Thymus (tissue), 11 donors: ENCODE results near the gene CDC42EP4. TPM values are rescaled to one million over a fixed set of nuclear protein-coding genes. Genes with fewer than 3 reads are reported as not detected.
A peak's percentile ranks its signal among the peaks of the same experiment; 100 is the strongest.

Experiments
- DNase-seq, 9 donors: peaks; one replicate each; pipeline ENCODE4 v3.0.0-alpha.2; 2013; ENCODE audit warnings: low spot score in 9 of 9, low read depth in 6 of 9, missing footprints in 1 of 9
- H3K27ac ChIP-seq, 2 donors: one replicate each; pipeline ENCODE4 v1.5.1; 2013; ENCODE audit warnings: control low read depth in 1 of 2, low read depth in 1 of 2, low read length in 1 of 2, mild to moderate bottlenecking in 1 of 2, moderate library complexity in 1 of 2
- H3K27me3 ChIP-seq, 2 donors: one replicate each; pipeline ENCODE4 v1.5.1; 2013; ENCODE audit warnings: low read length in 1 of 2; ENCODE audit not compliant: control insufficient read depth in 2 of 2, insufficient read depth in 1 of 2
- H3K36me3 ChIP-seq, 2 donors: one replicate each; pipeline ENCODE4 v1.5.1; 2013; ENCODE audit warnings: low read length in 1 of 2, mild to moderate bottlenecking in 1 of 2, moderate library complexity in 1 of 2; ENCODE audit not compliant: control insufficient read depth in 2 of 2, insufficient read depth in 2 of 2
- H3K4me1 ChIP-seq, 2 donors: one replicate each; pipeline ENCODE4 v1.5.1; 2013; ENCODE audit warnings: low read length in 2 of 2; ENCODE audit not compliant: control insufficient read depth in 2 of 2, insufficient read depth in 2 of 2
- H3K4me3 ChIP-seq, 2 donors: one replicate each; pipeline ENCODE4 v1.5.1; 2013; ENCODE audit warnings: low read length in 2 of 2, control low read depth in 1 of 2, mild to moderate bottlenecking in 1 of 2
- H3K9me3 ChIP-seq, 2 donors: one replicate each; pipeline ENCODE4 v1.5.1; 2013; ENCODE audit warnings: low read length in 1 of 2, mild to moderate bottlenecking in 1 of 2; ENCODE audit not compliant: control insufficient read depth in 2 of 2, insufficient read depth in 1 of 2
- WGBS: extraction: QIAGEN DNeasy Blood & Tissue Kit; methylation state at CpG from one replicate; pipeline ENCODE4 v1.1.7; 2013; 5-methylcytosine and 5-hydroxymethylcytosine counted together
- polyA plus RNA-seq: library from polyadenylated mRNA; stranded (reverse); fragments of 200-250 nt; gene quantifications from one replicate; pipeline ENCODE4 v1.2.3, GENCODE V29; 2013
- total RNA-seq: library from RNA; stranded (reverse); fragments of 120-200 nt; gene quantifications from one replicate; pipeline ENCODE4 v1.2.4, GENCODE V29; 2013
- donor health status: healthy.

CDC42EP4 gene
- total and polyA plus RNA-seq, 2 donors, result 20.8 to 30.9 TPM

DNA sequence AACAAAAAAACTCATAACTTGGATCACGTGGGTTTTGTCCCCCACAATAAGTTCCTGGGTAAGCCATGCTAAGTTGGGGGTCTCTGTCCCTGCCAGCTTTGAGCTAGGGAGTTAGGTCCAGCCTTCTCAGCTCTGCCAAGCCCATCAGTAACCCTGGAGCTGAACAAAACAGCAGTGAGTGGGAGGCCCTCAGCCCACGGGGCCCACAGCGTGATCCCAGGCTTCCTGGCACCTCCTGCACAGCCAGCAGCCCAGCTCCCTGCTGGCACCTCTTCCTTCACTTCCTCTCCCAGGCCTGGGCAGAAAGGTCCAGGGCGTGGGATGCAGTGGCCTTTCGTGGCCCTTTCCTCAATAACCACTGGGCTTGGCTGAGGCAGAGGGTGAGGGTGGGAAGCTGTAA is 35.5 kb upstream of the CDC42EP4 start:
- no peak for DNase-seq
- Histone ChIP-seq H3K4me1 (peaks cover 0 to 21% of the 10 kb centered on the region in 2 donors), H3K9me3 (no peaks in the 10 kb centered on the region), H3K4me3 (no peak overlapping the region), H3K36me3 (no peaks in the 10 kb centered on the region), H3K27ac (no peak overlapping the region), H3K27me3 (peaks cover 0 to 10% of the 10 kb centered on the region in 2 donors)
- whole genome bisulfite sequencing, result 84% methylated on average over 5 of the region's 5 CpGs

DNA sequence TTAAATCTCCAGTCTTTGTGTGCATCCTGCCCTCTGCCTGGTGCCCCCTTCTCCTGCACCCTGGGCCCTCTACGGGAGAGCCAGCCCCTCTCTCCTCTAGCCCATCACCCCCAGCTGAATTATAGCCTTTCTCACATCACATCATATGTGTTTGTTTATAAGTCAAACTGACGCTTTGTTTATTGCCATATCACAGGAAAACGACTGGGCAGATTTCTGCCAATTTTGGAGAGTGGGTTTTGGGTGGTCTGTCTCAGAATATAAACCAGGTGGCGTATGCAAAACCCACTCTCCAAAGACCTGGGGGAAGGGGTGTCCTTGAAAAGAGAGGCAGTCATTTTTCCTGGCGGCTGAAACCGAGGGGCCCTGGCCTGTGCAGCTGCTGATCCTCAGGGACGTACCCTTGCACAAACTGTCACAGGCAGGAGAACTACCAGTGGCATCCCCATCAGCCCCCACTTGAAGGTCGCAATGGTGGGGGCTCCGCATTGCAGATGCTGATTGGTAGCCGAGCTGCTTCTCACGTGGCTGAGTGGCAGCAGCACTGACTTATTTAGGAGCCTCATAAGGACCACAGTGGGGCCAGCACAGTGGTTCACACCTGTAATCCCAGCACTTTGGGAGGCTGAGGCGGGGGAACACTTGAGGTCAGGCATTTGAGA is 34.8 kb upstream of the CDC42EP4 start:
- 92% methylated on average over 12 of the region's 12 CpGs for WGBS
- Histone ChIP-seq H3K9me3 (no peaks in the 10 kb centered on the region), H3K27ac (no peak overlapping the region), H3K4me1 (peaks cover 0 to 23% of the 10 kb centered on the region in 2 donors), H3K36me3 (no peaks in the 10 kb centered on the region), H3K4me3 (no peak overlapping the region), H3K27me3 (peaks cover 0 to 16% of the 10 kb centered on the region in 2 donors)
- DNase-seq, result no peak

DNA sequence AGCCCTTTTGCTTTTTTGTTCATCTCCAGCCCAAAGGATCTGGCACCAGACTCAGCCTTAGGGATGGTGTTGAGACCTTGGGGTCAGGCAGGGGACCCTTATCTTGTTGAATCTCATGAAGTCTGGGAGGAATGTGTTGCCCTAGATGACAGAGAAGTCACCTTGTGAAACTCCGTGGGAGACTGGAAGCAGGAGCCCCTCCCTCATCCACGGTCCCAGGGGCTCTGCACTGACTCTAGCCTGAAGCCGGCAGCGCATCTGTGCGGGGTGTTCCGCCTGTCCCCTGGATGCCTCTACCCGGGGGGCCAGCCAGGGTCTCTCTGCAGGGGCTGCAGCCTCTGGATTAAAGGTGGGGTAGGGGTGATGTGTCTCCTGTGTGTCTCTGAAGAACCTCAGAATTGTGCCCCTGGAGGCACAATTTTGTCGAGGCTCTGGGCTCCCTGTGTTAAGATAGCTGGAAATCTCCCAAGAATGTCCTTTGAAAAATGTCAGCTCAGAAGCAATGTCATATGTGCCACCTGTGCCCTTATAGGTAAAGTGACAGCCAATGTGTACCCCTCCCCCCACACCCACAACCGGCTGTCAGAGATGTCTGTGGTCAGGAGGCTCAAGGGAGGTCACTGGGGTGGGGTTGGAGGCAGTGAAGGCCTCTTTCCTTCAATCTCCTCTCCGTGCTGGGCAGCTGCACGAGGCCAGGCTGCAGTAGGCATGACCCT is 32.1 kb upstream of the CDC42EP4 start:
- WGBS, result 88% methylated on average over 11 of the region's 11 CpGs
- peaks cover 0 to 19% of the 10 kb centered on the region in 2 donors for H3K4me1 ChIP-seq
- peaks cover 0 to 16% of the 10 kb centered on the region in 2 donors for H3K27me3 ChIP-seq
- H3K27ac ChIP-seq, result peak overlapping the region; percentile 25 to 32
- no peaks in the 10 kb centered on the region for H3K36me3 ChIP-seq
- H3K9me3 ChIP-seq, result no peaks in the 10 kb centered on the region
- no peak for DNase-seq
- H3K4me3 ChIP-seq, result no peak overlapping the region

DNA sequence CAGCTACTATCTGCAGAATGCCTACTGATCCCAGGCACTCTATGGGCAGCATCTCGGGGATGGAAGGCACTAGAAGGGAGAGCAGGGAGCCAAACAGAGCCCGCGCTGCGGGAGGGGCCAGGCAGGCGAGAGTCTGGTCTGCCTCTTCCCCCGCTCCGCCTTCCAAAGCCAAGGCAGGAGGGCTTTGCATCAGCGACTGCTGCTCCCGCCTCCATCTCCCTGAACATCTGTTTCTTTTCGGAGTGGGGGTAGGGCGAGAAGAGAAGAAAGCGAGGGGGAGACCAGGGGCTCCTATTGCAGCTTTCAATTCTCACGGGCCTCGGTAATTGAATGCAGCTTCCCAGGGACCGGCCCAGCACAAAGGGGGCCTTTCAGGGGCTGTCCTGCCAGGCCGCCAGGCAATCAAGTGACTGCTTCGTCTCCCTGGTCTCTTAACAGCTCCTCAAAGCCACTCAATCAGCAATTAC is 31.4 kb upstream of the CDC42EP4 start:
- Histone ChIP-seq H3K27me3 (peaks cover 0 to 16% of the 10 kb centered on the region in 2 donors), H3K27ac (peak overlapping the region; percentile 25 to 69), H3K4me1 (peaks cover 0 to 19% of the 10 kb centered on the region in 2 donors), H3K9me3 (no peaks in the 10 kb centered on the region), H3K36me3 (no peaks in the 10 kb centered on the region), H3K4me3 (no peak overlapping the region)
- WGBS, result 90% methylated on average over 17 of the region's 17 CpGs
- peak in 1 of 9 donors; percentile 33 for DNase-seq

DNA sequence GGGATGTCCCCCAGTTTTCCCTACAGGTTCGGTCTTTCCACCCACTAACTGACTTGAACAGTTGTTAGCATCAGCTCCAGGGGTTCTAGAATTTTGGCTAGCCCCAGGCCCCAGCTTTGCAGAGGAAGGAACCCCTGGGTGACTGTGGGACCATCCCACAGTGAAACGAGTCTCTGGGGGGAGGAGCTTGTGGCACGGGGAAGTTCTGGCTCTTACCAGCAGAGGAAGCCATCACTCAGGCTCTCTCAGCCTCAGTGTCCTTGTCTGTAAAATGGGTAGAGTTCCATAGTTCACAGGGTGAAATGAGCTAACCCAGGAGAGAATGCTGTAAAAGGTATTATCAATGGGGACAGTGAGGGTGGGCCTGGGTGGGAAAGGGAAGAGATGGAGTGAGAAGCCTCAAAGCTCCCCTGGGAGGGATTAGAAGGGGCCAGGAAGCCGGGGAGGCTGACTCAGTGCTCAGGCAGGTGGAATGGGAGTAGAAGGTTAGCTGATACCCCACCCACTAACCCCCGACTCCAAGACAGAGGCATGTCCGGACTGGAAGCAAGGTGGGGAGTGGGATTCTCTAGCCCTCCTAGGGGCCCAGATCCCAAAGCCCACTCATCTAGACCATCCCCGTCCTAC is 30.9 kb upstream of the CDC42EP4 start:
- 85% methylated on average over 7 of the region's 7 CpGs for WGBS
- Histone ChIP-seq H3K36me3 (no peaks in the 10 kb centered on the region), H3K27ac (peak overlapping the region; percentile 10 to 80), H3K9me3 (no peaks in the 10 kb centered on the region), H3K4me1 (peaks cover 0 to 19% of the 10 kb centered on the region in 2 donors), H3K27me3 (peaks cover 0 to 16% of the 10 kb centered on the region in 2 donors), H3K4me3 (no peak overlapping the region)
- no peak for DNase-seq

DNA sequence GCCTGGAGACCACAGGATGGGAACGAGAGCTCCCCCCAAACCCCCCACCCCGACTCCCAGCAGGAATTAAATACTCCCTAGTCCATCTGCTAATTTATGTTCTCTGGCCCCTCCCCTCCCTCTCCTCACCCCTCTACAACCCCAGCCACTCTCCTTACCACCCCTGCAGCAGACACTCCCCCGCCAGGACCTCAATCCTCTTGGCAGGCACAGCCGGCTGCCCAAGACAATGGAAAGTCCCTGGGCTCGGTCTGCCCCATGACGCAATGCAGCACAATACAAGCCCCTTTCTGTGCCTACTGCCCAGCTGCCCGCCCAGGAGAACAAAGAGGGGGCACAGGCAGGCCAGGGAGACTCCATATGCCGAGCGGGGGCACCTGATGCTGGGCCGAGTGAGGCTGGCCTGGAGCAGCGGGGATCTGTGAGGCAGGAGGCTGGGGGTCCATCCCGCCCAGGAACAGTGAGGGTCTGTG is 30.3 kb upstream of the CDC42EP4 start:
- H3K4me1 ChIP-seq, result peaks cover 0 to 19% of the 10 kb centered on the region in 2 donors
- H3K27ac ChIP-seq, result peak overlapping the region; percentile 10 to 80

DNA sequence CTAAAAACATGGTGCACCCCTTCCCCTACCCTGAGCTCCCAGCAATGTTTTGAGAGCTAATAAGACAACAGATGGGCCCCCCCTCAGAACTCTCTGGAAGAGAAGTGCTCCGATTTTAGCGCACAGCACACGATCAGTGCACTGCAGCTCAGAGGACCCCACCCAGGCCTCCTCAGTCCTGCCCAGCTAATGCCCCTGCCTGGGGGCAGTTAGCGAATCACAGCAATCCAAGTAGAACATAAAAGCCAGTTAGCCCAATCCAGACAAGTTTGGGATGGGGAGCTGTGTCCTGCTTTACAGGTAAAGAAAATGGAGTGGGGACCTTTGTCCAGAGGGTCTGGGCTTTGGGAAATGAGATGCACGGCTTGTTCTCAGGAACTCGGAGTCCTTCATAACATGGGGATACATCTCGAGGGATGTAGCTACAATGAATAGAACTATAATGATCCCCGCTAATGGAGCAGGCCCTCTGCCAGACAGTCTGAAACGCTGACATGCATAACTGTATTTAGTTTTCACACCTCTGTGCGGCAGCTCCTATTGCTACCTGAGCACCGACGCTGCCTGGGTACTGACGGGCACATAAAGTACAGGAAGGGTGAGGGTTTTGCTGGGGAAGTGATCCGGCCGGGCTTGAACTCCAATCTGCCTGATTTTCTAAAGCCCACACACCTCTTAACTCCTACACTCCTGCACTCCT is 29.7 kb upstream of the CDC42EP4 start:
- no peak for DNase-seq
- peak overlapping the region; percentile 40 to 62 for H3K27ac ChIP-seq
- H3K27me3 ChIP-seq, result peaks cover 0 to 16% of the 10 kb centered on the region in 2 donors
- H3K36me3 ChIP-seq, result no peaks in the 10 kb centered on the region
- peaks cover 0 to 19% of the 10 kb centered on the region in 2 donors for H3K4me1 ChIP-seq
- WGBS, result 91% methylated on average over 15 of the region's 15 CpGs
- H3K9me3 ChIP-seq, result no peaks in the 10 kb centered on the region
- no peak overlapping the region for H3K4me3 ChIP-seq

More for the DNA sequence above, 30.3 kb upstream of the CDC42EP4 start:
- no peaks in the 10 kb centered on the region for H3K36me3 ChIP-seq
- H3K27me3 ChIP-seq, result peaks cover 0 to 16% of the 10 kb centered on the region in 2 donors
- WGBS, result 92% methylated on average over 12 of the region's 12 CpGs
- no peak overlapping the region for H3K4me3 ChIP-seq
- peak in 1 of 9 donors; percentile 35 for DNase-seq
- H3K9me3 ChIP-seq, result no peaks in the 10 kb centered on the region

DNA sequence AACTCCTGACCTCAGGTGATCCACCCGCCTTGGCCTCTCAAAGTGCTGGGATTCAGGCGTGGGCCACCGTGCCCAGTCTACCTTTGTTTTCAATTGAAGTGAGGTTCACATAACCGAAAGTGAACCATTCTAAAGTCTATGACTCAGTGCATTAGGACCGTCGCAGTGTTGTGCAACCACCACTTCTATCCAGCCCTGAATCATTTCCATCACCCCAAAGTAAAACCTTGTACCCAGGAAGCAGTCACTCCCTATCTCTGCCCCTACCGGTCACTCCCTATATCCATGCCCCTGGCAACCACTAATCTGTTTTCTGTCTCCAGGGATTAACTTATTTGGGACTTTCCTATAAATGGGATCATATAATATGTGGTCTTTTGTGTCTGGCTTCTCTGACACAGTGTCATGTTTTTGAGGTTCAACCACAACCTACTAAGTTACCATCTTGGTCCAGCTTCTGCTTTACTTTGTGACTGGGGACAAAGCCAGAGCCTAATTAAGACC is 28.3 kb upstream of the CDC42EP4 start:
- peak overlapping the region in 1 of 2 donors; percentile 36 for H3K27ac ChIP-seq
- no peaks in the 10 kb centered on the region for H3K9me3 ChIP-seq
- H3K27me3 ChIP-seq, result peaks cover 0 to 16% of the 10 kb centered on the region in 2 donors
- no peak overlapping the region for H3K4me3 ChIP-seq
- DNase-seq, result no peak
- H3K4me1 ChIP-seq, result peaks cover 0 to 19% of the 10 kb centered on the region in 2 donors
- no peaks in the 10 kb centered on the region for H3K36me3 ChIP-seq
- 95% methylated on average over 7 of the region's 7 CpGs for WGBS
